Trophoblast cell (in vitro differentiated cells and primary cell): ENCODE measurements around the gene USH2A.
A peak's percentile ranks its signal among the peaks of the same experiment; 100 is the strongest.
"Not testable (repeated sequence)": the region's sequence is repeated elsewhere in the genome, so short reads cannot be mapped to it uniquely, and the experiment has no call there.

Source experiments
- DNase-seq, 2 donors: peaks; one replicate each; pipeline ENCODE4 v3.0.0-alpha.2; 2016
- H2AFZ ChIP-seq: 2 replicates; pipeline ENCODE4 v1.6.1; 2013; ENCODE audit warnings: low read length, moderate library complexity, mild to moderate bottlenecking; ENCODE audit not compliant: insufficient read depth, poor library complexity
- H2AK5ac ChIP-seq: 2 replicates; pipeline ENCODE4 v1.6.1; 2013; ENCODE audit warnings: mild to moderate bottlenecking, low read length
- H2BK120ac ChIP-seq: 2 replicates; pipeline ENCODE4 v1.6.1; 2013; ENCODE audit warnings: low read length, mild to moderate bottlenecking, moderate library complexity; ENCODE audit not compliant: insufficient read depth, poor library complexity
- H2BK12ac ChIP-seq: 2 replicates; pipeline ENCODE4 v1.6.1; 2013; ENCODE audit warnings: mild to moderate bottlenecking, low read length, moderate library complexity
- H2BK5ac ChIP-seq: 2 replicates; pipeline ENCODE4 v1.6.1; 2013; ENCODE audit warnings: low read length, low read depth, moderate library complexity, mild to moderate bottlenecking; ENCODE audit not compliant: poor library complexity
- H3K14ac ChIP-seq: 2 replicates; pipeline ENCODE4 v1.6.1; 2013; ENCODE audit warnings: mild to moderate bottlenecking, low read length
- H3K18ac ChIP-seq: 2 replicates; pipeline ENCODE4 v1.6.1; 2013; ENCODE audit warnings: mild to moderate bottlenecking, low read length
- H3K23ac ChIP-seq: 2 replicates; pipeline ENCODE4 v1.6.1; 2013; ENCODE audit warnings: low read length
- H3K27ac ChIP-seq: 2 replicates; pipeline ENCODE4 v1.5.1; 2013; ENCODE audit warnings: low read depth, mild to moderate bottlenecking, inconsistent platforms, low read length, moderate library complexity
- H3K27me3 ChIP-seq: 2 replicates; pipeline ENCODE4 v1.6.1; 2013; ENCODE audit warnings: inconsistent platforms, mild to moderate bottlenecking, low read length, moderate library complexity; ENCODE audit not compliant: insufficient read depth
- H3K36me3 ChIP-seq, 2 experiments: 1 replicate in 1 of 2; 2 replicates in 1 of 2; pipeline ENCODE4 v1.6.1; 2013; ENCODE audit warnings: low read length in 2 of 2, mild to moderate bottlenecking in 2 of 2, moderate library complexity in 1 of 2; ENCODE audit not compliant: insufficient read depth in 2 of 2, control insufficient read depth in 1 of 2
- H3K4ac ChIP-seq: 2 replicates; pipeline ENCODE4 v1.6.1; 2013; ENCODE audit warnings: low read depth, mild to moderate bottlenecking, low read length, moderate library complexity
- H3K4me1 ChIP-seq, 2 experiments: 1 replicate in 1 of 2; 2 replicates in 1 of 2; pipeline ENCODE4 v1.6.1; 2013; ENCODE audit warnings: low read length in 2 of 2, mild to moderate bottlenecking in 2 of 2, moderate library complexity in 1 of 2; ENCODE audit not compliant: insufficient read depth in 2 of 2, control insufficient read depth in 1 of 2
- H3K4me2 ChIP-seq: 2 replicates; pipeline ENCODE4 v1.6.1; 2013; ENCODE audit warnings: inconsistent platforms, mild to moderate bottlenecking, low read length, moderate library complexity
- H3K4me3 ChIP-seq: 2 replicates; pipeline ENCODE4 v1.5.1; 2013; ENCODE audit warnings: mild to moderate bottlenecking, low read depth, low read length, inconsistent platforms
- H3K79me1 ChIP-seq: one replicate; pipeline ENCODE4 v1.6.1; 2013; ENCODE audit warnings: low read length
- H3K79me2 ChIP-seq: 2 replicates; pipeline ENCODE4 v1.6.1; 2013; ENCODE audit warnings: low read length, mild to moderate bottlenecking; ENCODE audit not compliant: control insufficient read depth, insufficient read depth, poor library complexity
- H3K9ac ChIP-seq: 2 replicates; pipeline ENCODE4 v1.6.1; 2013; ENCODE audit warnings: mild to moderate bottlenecking, low read length
- H3K9me3 ChIP-seq: 2 replicates; pipeline ENCODE4 v1.6.1; 2013; ENCODE audit warnings: low read depth, mild to moderate bottlenecking, control low read depth, inconsistent platforms, low read length; ENCODE audit not compliant: insufficient read depth
- H4K12ac ChIP-seq: 2 replicates; pipeline ENCODE4 v1.6.1; 2013; ENCODE audit warnings: low read depth, mild to moderate bottlenecking, low read length, moderate library complexity
- H4K8ac ChIP-seq: 2 replicates; pipeline ENCODE4 v1.6.1; 2013; ENCODE audit warnings: low read depth, mild to moderate bottlenecking, low read length, moderate library complexity
- H4K91ac ChIP-seq: one replicate; pipeline ENCODE4 v1.6.1; 2013; ENCODE audit warnings: low read depth, mild to moderate bottlenecking, low read length, moderate library complexity
- WGBS: extraction: QIAGEN DNeasy Blood & Tissue Kit; methylation state at CpG from one replicate; pipeline ENCODE4 v1.1.7; 2013; ENCODE audit warnings: missing lambda C conversion rate; ENCODE audit not compliant: insufficient read length, insufficient coverage; ENCODE audit errors: extremely low coverage; 5-methylcytosine and 5-hydroxymethylcytosine counted together

Gene USH2A

DNA sequence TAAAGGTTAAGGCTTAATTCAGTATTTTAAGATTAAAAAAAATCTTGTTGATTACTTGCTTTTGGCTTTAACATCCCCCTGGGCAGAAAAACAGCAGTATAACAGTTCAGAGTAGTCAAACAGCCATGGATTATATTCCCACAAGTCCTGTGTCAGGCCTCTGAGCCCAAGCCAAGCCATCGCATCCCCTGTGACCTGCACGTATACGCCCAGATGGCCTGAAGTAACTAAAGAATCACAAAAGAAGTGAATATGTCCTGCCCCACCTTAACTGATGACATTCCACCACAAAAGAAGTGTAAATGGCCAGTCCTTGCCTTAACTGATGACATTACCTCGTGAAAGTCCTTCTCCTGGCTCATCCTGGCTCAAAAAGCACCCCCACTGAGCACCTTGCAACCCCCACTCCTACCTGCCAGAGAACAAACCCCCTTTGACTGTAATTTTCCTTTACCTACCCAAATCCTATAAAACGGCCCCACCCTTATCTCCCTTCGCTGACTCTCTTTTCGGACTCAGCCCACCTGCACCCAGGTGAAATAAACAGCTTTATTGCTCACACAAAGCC is 277.7 kb downstream of the USH2A start:
- not testable (repeated sequence) for H3K9me3 ChIP-seq, H2BK120ac ChIP-seq, H4K12ac ChIP-seq, H3K79me2 ChIP-seq, DNase-seq, H2AFZ ChIP-seq, H3K9ac ChIP-seq, H3K27me3 ChIP-seq, H3K14ac ChIP-seq, H3K4me3 ChIP-seq, H2BK5ac ChIP-seq, H3K4me2 ChIP-seq, H3K18ac ChIP-seq, H4K91ac ChIP-seq, H3K36me3 ChIP-seq, H3K23ac ChIP-seq, H3K4me1 ChIP-seq, H2BK12ac ChIP-seq, H3K27ac ChIP-seq, H4K8ac ChIP-seq, H3K79me1 ChIP-seq, H2AK5ac ChIP-seq, H3K4ac ChIP-seq
- WGBS: no CpG with 5 or more reads among the region's 7 CpGs

DNA sequence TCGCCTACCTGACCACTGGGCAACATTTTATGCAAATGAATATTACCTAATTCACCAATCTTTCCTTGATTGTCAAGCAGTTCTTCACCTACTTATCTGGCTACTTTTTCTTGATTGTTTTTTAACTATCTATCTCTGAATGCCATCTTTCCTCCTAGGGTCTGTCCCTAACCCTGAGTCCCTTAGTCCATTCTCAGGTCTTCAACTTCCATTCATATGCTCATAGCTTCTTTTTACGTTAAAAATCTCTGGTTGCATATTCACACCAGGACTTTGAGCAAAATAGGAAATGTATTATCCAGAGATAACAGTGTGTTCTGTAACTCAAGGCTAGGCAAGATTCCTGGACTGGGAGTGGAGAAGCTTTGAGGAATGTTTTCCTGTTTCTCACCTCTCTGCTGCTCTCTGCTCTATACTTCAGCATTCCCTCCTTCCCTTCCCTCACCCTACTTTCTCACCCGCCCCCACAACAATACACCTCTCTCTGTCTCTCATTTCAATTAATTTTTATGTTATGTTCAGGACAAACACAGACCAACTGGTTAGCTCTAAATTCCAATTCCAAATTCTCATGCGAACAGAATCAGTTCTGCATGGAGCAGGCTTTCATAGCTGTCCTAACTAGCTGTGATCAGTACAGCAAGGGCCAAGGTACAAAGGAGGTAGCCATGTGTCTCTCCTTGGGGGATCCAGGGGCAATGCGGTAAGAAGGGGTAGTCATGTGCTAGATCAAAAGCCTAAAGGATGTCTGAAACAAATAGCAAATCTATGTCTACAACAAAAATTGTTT is 278.4 kb downstream of the USH2A start:
- Histone ChIP-seq H4K91ac (no peak overlapping the region), H3K36me3 (no peaks in the 10 kb centered on the region), H3K23ac (no peak overlapping the region), H3K27ac (no peak overlapping the region), H3K4me2 (no peak overlapping the region), H4K12ac (no peak overlapping the region), H3K18ac (no peak overlapping the region), H3K9me3 (no peaks in the 10 kb centered on the region), H4K8ac (no peak overlapping the region), H3K14ac (no peak overlapping the region), H3K4me1 (no peaks in the 10 kb centered on the region), H2BK120ac (no peak overlapping the region), H3K9ac (peak overlapping the region; percentile 17), H3K79me2 (no peaks in the 10 kb centered on the region), H2BK12ac (no peak overlapping the region), H2AFZ (no peak overlapping the region), H3K4me3 (no peak overlapping the region), H3K27me3 (no peaks in the 10 kb centered on the region), H3K79me1 (no peaks in the 10 kb centered on the region), H3K4ac (no peak overlapping the region), H2BK5ac (no peak overlapping the region), H2AK5ac (no peak overlapping the region)
- WGBS: no CpG with 5 or more reads among the region's 5 CpGs
- DNase-seq: peak; percentile 46 to 49

DNA sequence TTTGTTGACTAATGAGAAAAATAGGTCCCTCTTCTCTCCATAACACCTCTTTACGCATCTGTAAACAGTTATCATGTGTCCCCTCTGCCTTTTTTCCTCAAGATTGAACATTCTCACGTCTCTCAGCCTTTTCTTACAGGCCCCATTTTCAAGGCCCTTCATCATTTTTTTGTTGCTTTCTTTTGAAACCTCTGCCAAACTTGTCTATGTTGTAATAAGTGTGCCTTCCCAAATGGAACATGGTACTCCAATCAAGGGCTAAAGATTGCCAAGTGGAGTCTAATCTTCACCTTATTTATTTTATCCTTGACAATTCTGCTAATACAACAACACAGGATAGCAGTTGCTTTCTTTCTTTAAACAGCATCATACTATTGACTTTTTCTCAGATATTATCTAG is 280.3 kb downstream of the USH2A start:
- no peaks in the 10 kb centered on the region for H3K4me1 ChIP-seq
- H2BK120ac ChIP-seq: no peak overlapping the region
- H3K4me3 ChIP-seq: no peak overlapping the region
- H4K91ac ChIP-seq: no peak overlapping the region
- no peak overlapping the region for H2AK5ac ChIP-seq
- no peak overlapping the region for H3K4ac ChIP-seq
- no peaks in the 10 kb centered on the region for H3K79me1 ChIP-seq
- WGBS: no CpG with 5 or more reads among the region's 2 CpGs
- no peaks in the 10 kb centered on the region for H3K27me3 ChIP-seq
- H3K9me3 ChIP-seq: no peaks in the 10 kb centered on the region
- no peak overlapping the region for H4K12ac ChIP-seq
- no peaks in the 10 kb centered on the region for H3K79me2 ChIP-seq
- no peak overlapping the region for H3K18ac ChIP-seq
- no peak for DNase-seq
- H3K4me2 ChIP-seq: no peak overlapping the region
- H3K23ac ChIP-seq: no peak overlapping the region
- H3K27ac ChIP-seq: no peak overlapping the region
- no peak overlapping the region for H2BK5ac ChIP-seq
- no peak overlapping the region for H2BK12ac ChIP-seq
- H3K9ac ChIP-seq: no peak overlapping the region
- H2AFZ ChIP-seq: no peak overlapping the region
- H4K8ac ChIP-seq: no peak overlapping the region
- no peak overlapping the region for H3K14ac ChIP-seq
- H3K36me3 ChIP-seq: no peaks in the 10 kb centered on the region

DNA sequence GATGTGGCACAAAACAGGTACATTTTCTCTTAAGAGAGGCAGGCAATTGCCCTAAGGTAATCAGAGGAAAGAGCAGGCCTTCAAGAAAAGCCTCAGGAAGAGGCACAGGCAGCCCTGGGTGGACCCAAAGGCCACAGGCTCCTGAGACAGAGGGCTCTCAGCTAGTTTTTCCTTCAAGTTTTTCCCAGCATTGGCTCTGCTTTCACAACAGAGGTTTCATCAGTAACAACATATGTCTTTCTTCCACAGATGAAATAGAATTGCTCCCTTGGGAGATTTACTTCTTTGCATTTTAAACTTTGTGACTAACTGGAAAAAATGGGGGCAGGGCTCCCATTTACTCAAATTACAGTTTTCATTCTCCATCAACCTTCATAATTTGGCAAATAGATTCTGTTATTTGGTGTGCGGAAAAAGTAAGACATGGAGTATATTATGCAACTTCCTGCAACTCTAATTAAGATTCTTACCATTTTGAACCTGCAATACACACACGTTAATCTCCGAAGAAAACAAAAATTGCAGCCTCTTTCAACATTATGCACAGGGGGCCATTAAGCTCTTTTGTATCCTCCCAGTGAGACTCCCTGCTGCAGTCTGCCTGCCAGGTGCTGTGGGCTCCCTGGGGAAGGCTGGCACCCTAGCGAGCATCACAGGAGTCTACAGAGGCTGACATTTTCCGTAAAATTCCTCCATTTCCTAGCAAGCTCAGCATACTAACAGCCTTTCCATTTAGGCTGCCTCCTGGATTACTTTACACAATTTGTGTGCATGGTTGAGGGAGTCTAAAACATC is 282.3 kb downstream of the USH2A start:
- no peaks in the 10 kb centered on the region for H3K4me1 ChIP-seq
- no peak overlapping the region for H3K9ac ChIP-seq
- H2BK120ac ChIP-seq: no peak overlapping the region
- H3K4me2 ChIP-seq: no peak overlapping the region
- no peak overlapping the region for H3K4me3 ChIP-seq
- H3K23ac ChIP-seq: no peak overlapping the region
- H2AFZ ChIP-seq: no peak overlapping the region
- H3K9me3 ChIP-seq: no peaks in the 10 kb centered on the region
- no peaks in the 10 kb centered on the region for H3K36me3 ChIP-seq
- no peak overlapping the region for H2BK12ac ChIP-seq
- no CpG with 5 or more reads among the region's 5 CpGs for WGBS
- no peak overlapping the region for H3K4ac ChIP-seq
- no peak overlapping the region for H3K27ac ChIP-seq
- DNase-seq: no peak
- no peaks in the 10 kb centered on the region for H3K79me2 ChIP-seq
- H3K14ac ChIP-seq: no peak overlapping the region
- no peak overlapping the region for H2AK5ac ChIP-seq
- H4K8ac ChIP-seq: no peak overlapping the region
- no peaks in the 10 kb centered on the region for H3K27me3 ChIP-seq
- H3K18ac ChIP-seq: no peak overlapping the region
- H2BK5ac ChIP-seq: no peak overlapping the region
- no peak overlapping the region for H4K12ac ChIP-seq
- no peaks in the 10 kb centered on the region for H3K79me1 ChIP-seq
- no peak overlapping the region for H4K91ac ChIP-seq
